Muscle of back (tissue), 11 donors: Measurements from ENCODE around the gene PLAGL2. TPM values are rescaled to one million over a fixed set of nuclear protein-coding genes. Genes with fewer than 3 reads are reported as not detected.

Experiments used
- DNase-seq, 3 donors: peaks; one replicate each; pipeline versions ENCODE4 v3.0.0 to v3.0.0-alpha.2; 2013
- polyA plus RNA-seq, 10 donors: library from polyadenylated mRNA; unstranded; fragments of 120-200 nt; gene quantifications; one replicate each; pipeline ENCODE4 v1.2.1, GENCODE V29; 2013; ENCODE audit not compliant: insufficient read length in 10 of 10

Gene PLAGL2
- polyA plus RNA-seq, 10 donors, result 10.6 to 15.5 (median 12.4) TPM

DNA sequence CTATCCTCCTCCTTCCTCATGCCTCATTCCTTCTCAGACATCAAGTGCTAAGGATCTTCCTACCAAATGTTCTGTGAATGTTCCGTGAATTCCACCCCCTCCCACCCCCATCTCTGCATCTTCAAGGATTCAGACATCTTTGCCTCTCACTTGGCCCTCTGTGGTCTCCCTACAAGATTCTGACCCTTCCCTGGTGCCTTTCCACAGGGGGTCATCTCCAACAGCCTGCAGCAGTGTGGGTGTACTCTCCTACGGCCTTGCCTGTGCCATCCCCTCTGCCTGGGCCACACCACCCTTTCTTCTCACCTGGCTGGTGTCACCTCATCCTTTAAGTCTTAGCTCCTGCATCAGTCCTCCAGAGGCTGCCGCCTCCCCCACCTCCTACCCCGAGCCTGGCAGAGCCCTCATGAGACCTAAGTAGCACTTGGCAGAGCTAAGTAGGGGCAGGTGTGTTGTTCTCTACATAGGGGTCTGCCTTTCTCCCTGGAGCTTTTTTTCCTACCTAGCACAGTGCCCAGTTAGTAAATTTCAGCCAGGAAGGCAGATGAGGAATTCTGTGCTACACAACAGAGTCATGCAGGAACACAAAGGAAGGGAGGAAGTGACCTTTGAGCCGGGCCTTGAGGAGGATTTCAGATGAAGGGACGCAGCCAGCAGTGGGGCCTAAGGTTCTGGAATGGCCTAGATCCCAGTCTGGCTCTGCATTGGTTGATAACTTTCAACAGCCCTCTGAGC is 55.0 kb downstream of the PLAGL2 start:
- no peak for DNase-seq

GRCh38 chr20:32150291-32150848 is 57.2 kb downstream of the PLAGL2 start:
- no peak for DNase-seq

DNA sequence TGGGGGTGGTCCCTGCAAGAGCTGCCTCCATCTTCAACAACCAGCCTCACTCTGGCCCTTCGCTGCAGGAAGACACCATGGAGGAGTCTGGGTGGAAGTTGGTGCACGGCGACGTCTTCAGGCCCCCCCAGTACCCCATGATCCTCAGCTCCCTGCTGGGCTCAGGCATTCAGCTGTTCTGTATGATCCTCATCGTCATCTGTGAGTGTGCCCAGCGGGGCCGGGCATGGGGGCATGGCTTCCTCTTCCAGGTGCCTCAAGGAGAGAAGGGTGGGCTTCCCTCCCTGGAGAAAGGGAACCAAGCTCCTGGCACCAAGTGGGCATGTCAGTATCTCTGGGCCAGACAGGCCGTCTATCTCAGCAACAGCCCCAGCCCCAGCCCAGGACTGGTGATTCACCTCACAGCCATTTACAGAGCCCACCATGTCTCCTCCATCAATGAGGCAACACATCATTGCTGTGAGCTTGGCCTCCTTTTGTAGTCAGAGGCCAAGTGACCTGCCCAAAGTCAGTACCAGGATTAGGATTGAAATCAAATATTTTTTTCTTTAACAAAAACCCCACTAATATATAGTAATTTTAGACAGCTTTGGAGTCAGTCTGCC is 57.9 kb downstream of the PLAGL2 start:
- no peak for DNase-seq

- DNase-seq, result no peak
Observed at GRCh38 chr20:32144898-32145662, 62.5 kb downstream of the PLAGL2 start.

GRCh38 chr20:32142991-32143390 is 64.6 kb downstream of the PLAGL2 start:
- DNase-seq, result no peak

Other genes starting within 250 kb of the PLAGL2 start
- gene XKR7, start 239.6 kb downstream of the PLAGL2 start, polyA plus RNA-seq, result under 1 TPM in 8 of 10 donors, not detected in 2; 0.07 to 0.16 (median 0.09) TPM
- gene CCM2L, start 197.3 kb downstream of the PLAGL2 start, polyA plus RNA-seq, result 1 to 10 TPM; 4.3 to 7.0 (median 5.2) TPM
- gene HCK, start 155.5 kb downstream of the PLAGL2 start, polyA plus RNA-seq, result 1 to 10 TPM; 3.4 to 5.7 (median 4.5) TPM
- gene TM9SF4, start 98.0 kb downstream of the PLAGL2 start, polyA plus RNA-seq, result 10 to 100 TPM; 39.8 to 49.9 (median 42.5) TPM
- gene POFUT1, start 137 bp upstream of the PLAGL2 start, polyA plus RNA-seq, result 10 to 100 TPM; 27.6 to 36.5 (median 29.8) TPM
- 10 to 100 TPM; 10.9 to 16.9 (median 13.2) TPM for gene KIF3B, start 69.9 kb upstream of the PLAGL2 start, polyA plus RNA-seq
- 10 to 100 TPM; 28.7 to 48.9 (median 38.0) TPM for gene ASXL1, start 150.6 kb upstream of the PLAGL2 start, polyA plus RNA-seq